Liver (tissue), 9 donors: ENCODE measurements around the gene AGFG1. TPM values are rescaled to one million over a fixed set of nuclear protein-coding genes. Genes with fewer than 3 reads are reported as not detected.

Source experiments
- DNase-seq: peaks from one replicate; pipeline ENCODE4 v3.0.0-alpha.2; 2017; ENCODE audit warnings: low spot score
- H3K27ac ChIP-seq, 2 donors: one replicate each; pipeline ENCODE4 v1.7.0; 2013; ENCODE audit warnings: inconsistent platforms in 2 of 2, low read length in 2 of 2, control low read depth in 1 of 2, low read depth in 1 of 2, mild to moderate bottlenecking in 1 of 2
- H3K27me3 ChIP-seq, 4 donors: one replicate each; pipeline versions ENCODE4 v1.6.1 to v1.7.0; 2013; ENCODE audit warnings: low read length in 3 of 4, inconsistent platforms in 1 of 4, mild to moderate bottlenecking in 1 of 4, moderate library complexity in 1 of 4; ENCODE audit not compliant: control insufficient read depth in 4 of 4, insufficient read depth in 4 of 4
- H3K36me3 ChIP-seq, 4 donors: one replicate each; pipeline versions ENCODE4 v1.6.1 to v1.7.0; 2013; ENCODE audit warnings: low read length in 3 of 4, mild to moderate bottlenecking in 3 of 4, low read depth in 1 of 4, moderate library complexity in 1 of 4; ENCODE audit not compliant: control insufficient read depth in 4 of 4, insufficient read depth in 3 of 4
- H3K4me1 ChIP-seq, 4 donors: one replicate each; pipeline versions ENCODE4 v1.6.1 to v1.7.0; 2013; ENCODE audit warnings: low read length in 3 of 4, mild to moderate bottlenecking in 3 of 4, moderate library complexity in 1 of 4; ENCODE audit not compliant: control insufficient read depth in 4 of 4, insufficient read depth in 4 of 4
- H3K4me3 ChIP-seq, 3 donors: one replicate each; pipeline versions ENCODE4 v1.6.1 to v1.7.0; 2013; ENCODE audit warnings: low read length in 3 of 3, control low read depth in 1 of 3, low read depth in 1 of 3, mild to moderate bottlenecking in 1 of 3
- H3K9ac ChIP-seq, 2 donors: one replicate each; pipeline ENCODE4 v1.7.0; 2013; ENCODE audit warnings: low read length in 2 of 2, mild to moderate bottlenecking in 2 of 2, moderate library complexity in 2 of 2, control low read depth in 1 of 2, low read depth in 1 of 2
- H3K9me3 ChIP-seq, 4 donors: one replicate each; pipeline versions ENCODE4 v1.6.1 to v1.7.0; 2013; ENCODE audit warnings: low read length in 3 of 4; ENCODE audit not compliant: control insufficient read depth in 4 of 4
- FOXA2 ChIP-seq: IDR thresholded peaks from 2 replicates; pipeline ENCODE4 v1.6.1; 2016; ENCODE audit warnings: antibody characterized with exemption
- GABPA ChIP-seq, 2 donors: IDR thresholded peaks in 1 of 2; conservative IDR thresholded peaks in 1 of 2; 2 replicates each; pipeline ENCODE4 v1.6.1; 2016; ENCODE audit warnings: antibody characterized with exemption in 2 of 2, mild to moderate bottlenecking in 1 of 2, moderate library complexity in 1 of 2
- HNF4A ChIP-seq, 2 donors: conservative IDR thresholded peaks; 2 replicates each; pipeline ENCODE4 v1.6.1; 2016; ENCODE audit warnings: antibody characterized with exemption in 2 of 2, mild to moderate bottlenecking in 2 of 2
- JUND ChIP-seq, 2 donors: IDR thresholded peaks; 2 replicates each; pipeline ENCODE4 v1.6.1; 2016; ENCODE audit warnings: antibody characterized with exemption in 2 of 2
- NR2F2 ChIP-seq: IDR thresholded peaks from 2 replicates; pipeline ENCODE4 v1.6.1; 2016; ENCODE audit warnings: antibody characterized with exemption
- RAD21 ChIP-seq, 2 donors: IDR thresholded peaks; 2 replicates each; pipeline ENCODE4 v1.6.1; 2016; ENCODE audit warnings: antibody characterized with exemption in 2 of 2, mild to moderate bottlenecking in 2 of 2
- RXRA ChIP-seq, 2 donors: IDR thresholded peaks; 2 replicates each; pipeline ENCODE4 v1.6.1; 2017 to 2018; ENCODE audit warnings: antibody characterized with exemption in 2 of 2, mild to moderate bottlenecking in 1 of 2
- SP1 ChIP-seq: IDR thresholded peaks from 2 replicates; pipeline ENCODE4 v1.6.1; 2018; ENCODE audit warnings: antibody characterized with exemption, mild to moderate bottlenecking
- TAF1 ChIP-seq: conservative IDR thresholded peaks from 2 replicates; pipeline ENCODE4 v1.6.1; 2016; ENCODE audit warnings: antibody characterized with exemption, mild to moderate bottlenecking
- WGBS: extraction: QIAGEN DNeasy Blood & Tissue Kit; methylation state at CpG from one replicate; pipeline ENCODE4 v1.1.7; 2013; 5-methylcytosine and 5-hydroxymethylcytosine counted together
- polyA plus RNA-seq, 2 donors: library from polyadenylated mRNA; stranded (reverse) in 1 of 2; unstranded in 1 of 2; fragments of 200-250 nt in 1 of 2; fragments of >200 nt in 1 of 2; fragmentation: Nextera tagmentation in 1 of 2; extraction: Ambion mirVana in 1 of 2; gene quantifications; one replicate each; pipeline versions ENCODE4 v1.2.1 to v1.2.3, GENCODE V29; 2013 to 2015
- total RNA-seq, 2 donors: library from RNA; depleted of rRNA; stranded (reverse); fragments of >200 nt; gene quantifications; one replicate each; pipeline ENCODE4 v1.2.3, GENCODE V29; 2014
- TF ChIP-seq, protein P1 (sequence below): IDR thresholded peaks from 2 replicates; pipeline ENCODE4 v1.6.1; 2016; ENCODE audit warnings: antibody characterized with exemption, mild to moderate bottlenecking
- TF ChIP-seq, protein P2 (sequence below): IDR thresholded peaks from 2 replicates; pipeline ENCODE4 v1.6.1; 2016; ENCODE audit warnings: antibody characterized with exemption
- TF ChIP-seq, protein P3 (sequence below): IDR thresholded peaks from 2 replicates; pipeline ENCODE4 v1.6.1; 2016; ENCODE audit warnings: antibody characterized with exemption
- TF ChIP-seq, protein P4 (sequence below): fragments of 150-350 bp; IDR thresholded peaks from 2 replicates; pipeline ENCODE4 v1.5.1; 2017; ENCODE audit warnings: improper control_type of control experiment, low read depth, low read length; ENCODE audit not compliant: missing input control
- TF ChIP-seq, protein P5 (sequence below): IDR thresholded peaks from 2 replicates; pipeline ENCODE4 v1.6.1; 2016; ENCODE audit warnings: antibody characterized with exemption
- donor health status: healthy.
- donor health status: healthy.
- donor health status: healthy.
- donor health status: healthy.
- donor health status: healthy.

AGFG1 gene
- total and polyA plus RNA-seq, 4 donors: 8.5 to 49.7 (median 23.7) TPM

DNA sequence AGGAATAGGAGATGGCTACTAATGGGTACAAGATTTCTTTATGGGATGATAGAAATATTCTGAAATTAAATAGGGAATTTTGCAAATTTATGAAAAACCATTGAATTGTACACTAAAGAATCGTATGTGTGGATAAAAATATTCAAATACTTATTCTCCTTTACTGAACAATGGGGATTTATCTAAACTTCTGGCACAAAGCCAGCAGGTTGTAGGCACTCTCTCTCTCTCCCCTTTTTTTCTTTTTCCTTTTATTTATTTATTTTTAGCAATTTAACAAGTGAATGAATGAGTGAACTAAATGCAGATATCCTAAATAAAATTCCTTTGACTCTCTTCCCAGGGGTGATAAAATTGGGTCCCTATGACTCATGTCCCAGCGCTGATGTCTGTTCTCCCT is 104.9 kb downstream of the AGFG1 start:
- Histone ChIP-seq H3K4me3 (no peak overlapping the region), H3K9ac (no peak overlapping the region), H3K9me3 (no peaks in the 10 kb centered on the region), H3K4me1 (no peaks in the 10 kb centered on the region), H3K36me3 (no peaks in the 10 kb centered on the region), H3K27ac (no peak overlapping the region), H3K27me3 (no peaks in the 10 kb centered on the region)
- 71% methylated on average over 2 of the region's 2 CpGs for WGBS
- no peak for DNase-seq
- no peak for TF ChIP-seq HNF4A (conservative IDR thresholded peaks at IDR 0.05)
- no peak for TF ChIP-seq JUND (IDR thresholded peaks at IDR 0.05)
- no peak for TF ChIP-seq RAD21 (IDR thresholded peaks at IDR 0.05)
- TF ChIP-seq, protein P1, sequence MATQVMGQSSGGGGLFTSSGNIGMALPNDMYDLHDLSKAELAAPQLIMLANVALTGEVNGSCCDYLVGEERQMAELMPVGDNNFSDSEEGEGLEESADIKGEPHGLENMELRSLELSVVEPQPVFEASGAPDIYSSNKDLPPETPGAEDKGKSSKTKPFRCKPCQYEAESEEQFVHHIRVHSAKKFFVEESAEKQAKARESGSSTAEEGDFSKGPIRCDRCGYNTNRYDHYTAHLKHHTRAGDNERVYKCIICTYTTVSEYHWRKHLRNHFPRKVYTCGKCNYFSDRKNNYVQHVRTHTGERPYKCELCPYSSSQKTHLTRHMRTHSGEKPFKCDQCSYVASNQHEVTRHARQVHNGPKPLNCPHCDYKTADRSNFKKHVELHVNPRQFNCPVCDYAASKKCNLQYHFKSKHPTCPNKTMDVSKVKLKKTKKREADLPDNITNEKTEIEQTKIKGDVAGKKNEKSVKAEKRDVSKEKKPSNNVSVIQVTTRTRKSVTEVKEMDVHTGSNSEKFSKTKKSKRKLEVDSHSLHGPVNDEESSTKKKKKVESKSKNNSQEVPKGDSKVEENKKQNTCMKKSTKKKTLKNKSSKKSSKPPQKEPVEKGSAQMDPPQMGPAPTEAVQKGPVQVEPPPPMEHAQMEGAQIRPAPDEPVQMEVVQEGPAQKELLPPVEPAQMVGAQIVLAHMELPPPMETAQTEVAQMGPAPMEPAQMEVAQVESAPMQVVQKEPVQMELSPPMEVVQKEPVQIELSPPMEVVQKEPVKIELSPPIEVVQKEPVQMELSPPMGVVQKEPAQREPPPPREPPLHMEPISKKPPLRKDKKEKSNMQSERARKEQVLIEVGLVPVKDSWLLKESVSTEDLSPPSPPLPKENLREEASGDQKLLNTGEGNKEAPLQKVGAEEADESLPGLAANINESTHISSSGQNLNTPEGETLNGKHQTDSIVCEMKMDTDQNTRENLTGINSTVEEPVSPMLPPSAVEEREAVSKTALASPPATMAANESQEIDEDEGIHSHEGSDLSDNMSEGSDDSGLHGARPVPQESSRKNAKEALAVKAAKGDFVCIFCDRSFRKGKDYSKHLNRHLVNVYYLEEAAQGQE: no peak
- no peak for TF ChIP-seq GABPA (IDR thresholded peaks at IDR 0.05 in 1 of 2, conservative IDR thresholded peaks at IDR 0.05 in 1 of 2)
- TF ChIP-seq NR2F2: no peak
- TF ChIP-seq TAF1: no peak

DNA sequence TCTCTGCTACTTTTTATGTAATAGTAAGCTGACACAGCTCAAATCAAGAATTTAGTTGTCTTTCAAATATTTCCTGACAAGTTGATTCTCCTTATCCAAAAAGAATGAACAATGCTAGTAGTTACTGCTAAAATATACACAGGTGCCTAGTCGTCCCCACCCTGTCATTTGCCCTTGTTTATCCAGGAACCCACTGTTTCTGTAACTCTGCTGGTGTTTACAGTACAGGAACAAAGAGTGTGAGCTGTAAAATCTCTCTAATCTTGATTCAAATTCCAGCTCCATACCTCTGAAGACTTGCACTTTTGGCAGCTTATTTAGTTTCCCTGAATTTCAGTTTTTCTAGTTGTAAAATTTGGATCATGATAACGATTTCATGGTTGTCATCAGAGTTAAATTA is 105.6 kb downstream of the AGFG1 start:
- 56% methylated on average over 2 of the region's 2 CpGs for WGBS
- DNase-seq: no peak
- peaks cover 0 to 6% (median under 1%) of the 10 kb centered on the region in 4 donors for H3K9me3 ChIP-seq
- H3K4me1 ChIP-seq: no peaks in the 10 kb centered on the region
- no peak overlapping the region for H3K9ac ChIP-seq
- H3K4me3 ChIP-seq: no peak overlapping the region
- H3K36me3 ChIP-seq: no peaks in the 10 kb centered on the region
- H3K27me3 ChIP-seq: no peaks in the 10 kb centered on the region
- no peak overlapping the region for H3K27ac ChIP-seq
- TF ChIP-seq FOXA2: no peak
- TF ChIP-seq, protein P2, sequence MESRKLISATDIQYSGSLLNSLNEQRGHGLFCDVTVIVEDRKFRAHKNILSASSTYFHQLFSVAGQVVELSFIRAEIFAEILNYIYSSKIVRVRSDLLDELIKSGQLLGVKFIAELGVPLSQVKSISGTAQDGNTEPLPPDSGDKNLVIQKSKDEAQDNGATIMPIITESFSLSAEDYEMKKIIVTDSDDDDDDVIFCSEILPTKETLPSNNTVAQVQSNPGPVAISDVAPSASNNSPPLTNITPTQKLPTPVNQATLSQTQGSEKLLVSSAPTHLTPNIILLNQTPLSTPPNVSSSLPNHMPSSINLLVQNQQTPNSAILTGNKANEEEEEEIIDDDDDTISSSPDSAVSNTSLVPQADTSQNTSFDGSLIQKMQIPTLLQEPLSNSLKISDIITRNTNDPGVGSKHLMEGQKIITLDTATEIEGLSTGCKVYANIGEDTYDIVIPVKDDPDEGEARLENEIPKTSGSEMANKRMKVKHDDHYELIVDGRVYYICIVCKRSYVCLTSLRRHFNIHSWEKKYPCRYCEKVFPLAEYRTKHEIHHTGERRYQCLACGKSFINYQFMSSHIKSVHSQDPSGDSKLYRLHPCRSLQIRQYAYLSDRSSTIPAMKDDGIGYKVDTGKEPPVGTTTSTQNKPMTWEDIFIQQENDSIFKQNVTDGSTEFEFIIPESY: no peak
- TF ChIP-seq, protein P3, sequence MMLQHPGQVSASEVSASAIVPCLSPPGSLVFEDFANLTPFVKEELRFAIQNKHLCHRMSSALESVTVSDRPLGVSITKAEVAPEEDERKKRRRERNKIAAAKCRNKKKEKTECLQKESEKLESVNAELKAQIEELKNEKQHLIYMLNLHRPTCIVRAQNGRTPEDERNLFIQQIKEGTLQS: no peak
- TF ChIP-seq SP1: no peak
- no peak for TF ChIP-seq HNF4A (conservative IDR thresholded peaks at IDR 0.05)
- TF ChIP-seq, protein P4, sequence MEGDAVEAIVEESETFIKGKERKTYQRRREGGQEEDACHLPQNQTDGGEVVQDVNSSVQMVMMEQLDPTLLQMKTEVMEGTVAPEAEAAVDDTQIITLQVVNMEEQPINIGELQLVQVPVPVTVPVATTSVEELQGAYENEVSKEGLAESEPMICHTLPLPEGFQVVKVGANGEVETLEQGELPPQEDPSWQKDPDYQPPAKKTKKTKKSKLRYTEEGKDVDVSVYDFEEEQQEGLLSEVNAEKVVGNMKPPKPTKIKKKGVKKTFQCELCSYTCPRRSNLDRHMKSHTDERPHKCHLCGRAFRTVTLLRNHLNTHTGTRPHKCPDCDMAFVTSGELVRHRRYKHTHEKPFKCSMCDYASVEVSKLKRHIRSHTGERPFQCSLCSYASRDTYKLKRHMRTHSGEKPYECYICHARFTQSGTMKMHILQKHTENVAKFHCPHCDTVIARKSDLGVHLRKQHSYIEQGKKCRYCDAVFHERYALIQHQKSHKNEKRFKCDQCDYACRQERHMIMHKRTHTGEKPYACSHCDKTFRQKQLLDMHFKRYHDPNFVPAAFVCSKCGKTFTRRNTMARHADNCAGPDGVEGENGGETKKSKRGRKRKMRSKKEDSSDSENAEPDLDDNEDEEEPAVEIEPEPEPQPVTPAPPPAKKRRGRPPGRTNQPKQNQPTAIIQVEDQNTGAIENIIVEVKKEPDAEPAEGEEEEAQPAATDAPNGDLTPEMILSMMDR: no peak
- TF ChIP-seq NR2F2: no peak
- TF ChIP-seq TAF1: no peak
- no peak for TF ChIP-seq RXRA (IDR thresholded peaks at IDR 0.05)
- TF ChIP-seq RAD21 (IDR thresholded peaks at IDR 0.05): no peak
- TF ChIP-seq, protein P1: no peak
- TF ChIP-seq, protein P5, sequence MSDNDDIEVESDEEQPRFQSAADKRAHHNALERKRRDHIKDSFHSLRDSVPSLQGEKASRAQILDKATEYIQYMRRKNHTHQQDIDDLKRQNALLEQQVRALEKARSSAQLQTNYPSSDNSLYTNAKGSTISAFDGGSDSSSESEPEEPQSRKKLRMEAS: no peak
